ENCODE measurements around the gene CACNA2D3.
"Not testable (repeated sequence)": the region's sequence is repeated elsewhere in the genome, so short reads cannot be mapped to it uniquely, and the experiment has no call there.

CACNA2D3 gene

GRCh38 chr3:54390582-54390981, 268.2 kb downstream of the CACNA2D3 start:
- DNase-seq = no peak

- DNase-seq = no peak
These were observed 270.8 kb downstream of the CACNA2D3 start for GRCh38 chr3:54393150-54393549.

GRCh38 chr3:54408328-54408727, 286.0 kb downstream of the CACNA2D3 start:
- DNase-seq = no peak

- DNase-seq = no peak
These were observed 299.6 kb downstream of the CACNA2D3 start for GRCh38 chr3:54421943-54422342.

- no peak for DNase-seq
These were observed 301.9 kb downstream of the CACNA2D3 start for GRCh38 chr3:54424292-54424691.

GRCh38 chr3:54426381-54426780, 304.0 kb downstream of the CACNA2D3 start:
- no peak for DNase-seq

- DNase-seq = no peak
These were observed 305.1 kb downstream of the CACNA2D3 start for GRCh38 chr3:54427501-54427900.

- no peak for DNase-seq
These were observed 305.9 kb downstream of the CACNA2D3 start for GRCh38 chr3:54427941-54428871.

- no peak for DNase-seq
These were observed 310.6 kb downstream of the CACNA2D3 start for GRCh38 chr3:54432975-54433374.

GRCh38 chr3:54433846-54434245, 311.5 kb downstream of the CACNA2D3 start:
- no peak for DNase-seq

GRCh38 chr3:54434756-54435155, 312.4 kb downstream of the CACNA2D3 start:
- no peak for DNase-seq

- DNase-seq = no peak
These were observed 314.9 kb downstream of the CACNA2D3 start for GRCh38 chr3:54437271-54437670.

- DNase-seq = no peak
These were observed 321.3 kb downstream of the CACNA2D3 start for GRCh38 chr3:54443561-54444161.

- no peak for DNase-seq
These were observed 323.3 kb downstream of the CACNA2D3 start for GRCh38 chr3:54445630-54446029.

- no peak for DNase-seq
These were observed 325.1 kb downstream of the CACNA2D3 start for GRCh38 chr3:54447427-54447826.

GRCh38 chr3:54454806-54455205, 332.5 kb downstream of the CACNA2D3 start:
- DNase-seq = no peak

GRCh38 chr3:54458357-54458756, 336.0 kb downstream of the CACNA2D3 start:
- DNase-seq = no peak

GRCh38 chr3:54464554-54464953, 342.2 kb downstream of the CACNA2D3 start:
- not testable (repeated sequence) for DNase-seq

GRCh38 chr3:54476891-54477290, 354.5 kb downstream of the CACNA2D3 start:
- DNase-seq = no peak

GRCh38 chr3:54481606-54482365, 359.4 kb downstream of the CACNA2D3 start:
- no peak for DNase-seq

GRCh38 chr3:54484334-54484733, 362.0 kb downstream of the CACNA2D3 start:
- DNase-seq = no peak

GRCh38 chr3:54486317-54486716, 364.0 kb downstream of the CACNA2D3 start:
- DNase-seq = no peak

- no peak for DNase-seq
These were observed 365.9 kb downstream of the CACNA2D3 start for GRCh38 chr3:54488297-54488696.

- DNase-seq = no peak
These were observed 371.9 kb downstream of the CACNA2D3 start for GRCh38 chr3:54494209-54494608.

Measured in CD4-positive, alpha-beta T cell treated with Interferon gamma for 1 hour (primary cell).